Astrocyte of the spinal cord (primary cell): Measurements from ENCODE around the gene ASCC2.
"Not testable (repeated sequence)": the region's sequence is repeated elsewhere in the genome, so short reads cannot be mapped to it uniquely, and the experiment has no call there.

Experiments
- DNase-seq: peaks from one replicate; pipeline ENCODE4 v3.0.0; 2011; ENCODE audit warnings: low read depth, low spot score
- H3K4me3 ChIP-seq: 2 replicates; pipeline ENCODE4 v1.5.1; 2011; ENCODE audit warnings: low read depth, mild to moderate bottlenecking, low read length, moderate library complexity
- in situ Hi-C: cut with HindIII; loops from 2 replicates; pipeline ENCODE4 v1.10.0; 2017; ENCODE audit warnings: low sequenced_read_pairs
- TF ChIP-seq, protein P1 (sequence below): IDR thresholded peaks from 2 replicates; pipeline ENCODE4 v1.5.1; 2012; ENCODE audit warnings: low read depth, mild to moderate bottlenecking, low read length, inconsistent platforms

ASCC2 gene

DNA sequence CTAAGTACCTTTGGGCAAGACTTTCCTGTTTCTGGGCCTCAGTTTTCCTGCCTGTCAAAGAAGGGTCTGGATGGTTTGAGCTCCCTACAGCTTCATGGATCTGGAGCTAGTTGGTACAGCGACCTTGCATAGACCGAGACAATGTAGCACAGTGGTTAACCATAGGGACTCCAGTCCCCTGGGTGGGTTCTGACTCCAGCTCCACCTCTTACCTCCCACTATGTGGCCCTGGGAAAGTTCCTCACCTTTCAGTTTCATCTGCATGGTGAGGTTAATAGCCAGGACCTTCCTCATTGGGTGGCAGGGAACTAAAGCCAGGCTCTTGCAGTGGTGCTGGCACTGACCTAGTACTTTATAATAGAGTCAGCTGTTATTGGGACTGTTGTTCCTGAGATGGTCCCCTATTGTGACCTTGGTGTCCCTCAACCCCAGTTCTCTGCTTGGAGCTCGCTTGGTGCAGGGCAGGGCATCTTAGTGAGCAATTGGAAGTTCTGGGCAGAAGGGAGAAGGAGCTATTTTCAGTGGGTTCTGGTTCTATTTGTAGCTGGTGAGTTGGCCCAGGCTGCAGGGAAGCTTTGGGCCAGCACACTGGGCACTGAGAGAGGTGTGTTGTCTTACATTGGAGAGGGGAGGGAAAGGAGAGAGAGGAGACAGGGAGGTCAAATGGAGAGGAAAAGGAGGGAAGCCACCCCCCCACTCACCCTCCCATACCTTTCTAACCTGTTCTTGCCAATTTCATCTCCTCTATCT is 34.2 kb upstream of the ASCC2 start:
- DNase-seq: no peak
- in situ Hi-C loops: no loop called here
- TF ChIP-seq, protein P1, sequence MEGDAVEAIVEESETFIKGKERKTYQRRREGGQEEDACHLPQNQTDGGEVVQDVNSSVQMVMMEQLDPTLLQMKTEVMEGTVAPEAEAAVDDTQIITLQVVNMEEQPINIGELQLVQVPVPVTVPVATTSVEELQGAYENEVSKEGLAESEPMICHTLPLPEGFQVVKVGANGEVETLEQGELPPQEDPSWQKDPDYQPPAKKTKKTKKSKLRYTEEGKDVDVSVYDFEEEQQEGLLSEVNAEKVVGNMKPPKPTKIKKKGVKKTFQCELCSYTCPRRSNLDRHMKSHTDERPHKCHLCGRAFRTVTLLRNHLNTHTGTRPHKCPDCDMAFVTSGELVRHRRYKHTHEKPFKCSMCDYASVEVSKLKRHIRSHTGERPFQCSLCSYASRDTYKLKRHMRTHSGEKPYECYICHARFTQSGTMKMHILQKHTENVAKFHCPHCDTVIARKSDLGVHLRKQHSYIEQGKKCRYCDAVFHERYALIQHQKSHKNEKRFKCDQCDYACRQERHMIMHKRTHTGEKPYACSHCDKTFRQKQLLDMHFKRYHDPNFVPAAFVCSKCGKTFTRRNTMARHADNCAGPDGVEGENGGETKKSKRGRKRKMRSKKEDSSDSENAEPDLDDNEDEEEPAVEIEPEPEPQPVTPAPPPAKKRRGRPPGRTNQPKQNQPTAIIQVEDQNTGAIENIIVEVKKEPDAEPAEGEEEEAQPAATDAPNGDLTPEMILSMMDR: no peak
- H3K4me3 ChIP-seq: no peak overlapping the region

DNA sequence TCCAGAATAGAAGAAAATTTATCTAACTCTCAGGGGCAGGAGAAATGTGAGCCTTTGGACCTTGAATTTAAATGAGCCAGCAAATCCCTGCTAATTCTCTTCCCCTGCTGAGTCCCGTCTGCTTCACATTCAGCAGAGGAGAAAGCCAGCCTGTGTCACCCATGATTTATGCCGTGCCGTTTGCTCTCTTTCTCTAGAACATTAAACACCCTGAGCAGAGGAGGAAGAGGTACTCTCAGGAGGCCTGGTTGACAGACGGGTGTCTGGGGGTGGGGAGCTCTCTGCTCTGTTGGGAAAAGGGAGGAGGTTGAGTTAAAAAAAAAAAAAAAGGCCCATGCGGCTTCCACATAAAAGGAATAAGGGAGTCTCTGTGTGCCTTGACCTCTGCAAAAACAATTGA is 33.6 kb upstream of the ASCC2 start:
- H3K4me3 ChIP-seq: no peak overlapping the region
- TF ChIP-seq, protein P1: no peak
- in situ Hi-C loops: no loop called here
- DNase-seq: no peak

DNA sequence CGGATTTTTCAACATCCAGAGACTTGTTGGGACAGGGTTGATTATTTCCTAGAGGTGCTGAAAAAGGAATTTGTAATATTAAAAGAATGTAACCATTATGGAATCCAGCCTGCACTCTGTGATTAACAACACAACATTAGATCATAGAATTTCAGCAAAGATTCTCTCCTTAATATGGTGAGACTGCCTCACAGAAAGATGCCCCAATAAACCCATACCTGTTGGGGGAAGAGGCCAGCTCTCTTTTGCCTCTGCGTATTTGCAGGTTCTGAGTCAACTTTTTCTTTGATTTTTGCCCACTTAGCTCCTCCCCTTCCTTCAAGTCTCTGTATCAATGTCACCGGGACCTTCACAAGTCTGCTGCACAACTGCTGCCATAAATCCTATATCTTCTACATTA is 32.5 kb upstream of the ASCC2 start:
- in situ Hi-C loops: no loop called here
- TF ChIP-seq, protein P1: no peak
- no peak overlapping the region for H3K4me3 ChIP-seq
- no peak for DNase-seq

DNA sequence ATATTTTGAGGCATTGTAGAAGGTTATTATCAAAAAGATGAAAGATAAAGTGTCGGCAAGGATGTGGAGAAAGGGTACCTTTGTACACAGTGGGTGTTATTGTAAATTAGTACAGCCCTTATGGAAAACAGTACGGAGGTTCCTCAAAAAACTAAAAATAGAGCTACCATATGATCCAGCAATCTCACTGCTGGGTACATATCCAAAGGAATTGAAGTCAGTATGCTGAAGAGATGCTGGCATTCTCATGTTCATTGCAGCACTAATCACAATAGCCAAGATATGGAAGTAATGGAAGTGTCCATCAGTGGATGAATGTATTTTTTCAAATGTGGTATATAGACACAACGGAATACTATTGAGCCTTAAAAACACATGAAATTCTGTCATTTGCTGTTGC is 29.8 kb upstream of the ASCC2 start:
- in situ Hi-C loops: no loop called here

DNA sequence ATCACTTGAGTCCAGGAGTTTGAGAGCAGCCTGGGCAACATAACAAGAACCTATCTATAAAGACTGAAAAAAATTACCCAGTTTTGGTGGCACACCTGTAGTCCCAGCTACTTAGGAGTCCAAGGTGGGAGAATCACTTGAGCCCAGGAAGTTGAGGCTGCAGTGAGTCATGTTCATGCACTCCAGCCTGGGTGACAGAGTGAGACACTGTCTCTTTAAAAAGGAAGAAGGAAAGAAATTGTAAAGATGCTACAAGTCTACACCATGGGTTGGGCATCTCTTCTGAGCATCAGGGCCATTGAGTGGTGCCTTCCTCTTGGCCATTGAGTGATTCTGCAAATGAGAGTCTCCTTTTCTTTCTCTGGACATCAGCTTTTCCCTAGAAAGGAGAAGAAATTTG is 29.2 kb upstream of the ASCC2 start:
- no peak overlapping the region for H3K4me3 ChIP-seq
- in situ Hi-C loops: no loop called here
- DNase-seq: no peak
- TF ChIP-seq, protein P1: no peak

More for the DNA sequence above, 29.8 kb upstream of the ASCC2 start:
- no peak overlapping the region for H3K4me3 ChIP-seq
- TF ChIP-seq, protein P1: no peak
- no peak for DNase-seq

DNA sequence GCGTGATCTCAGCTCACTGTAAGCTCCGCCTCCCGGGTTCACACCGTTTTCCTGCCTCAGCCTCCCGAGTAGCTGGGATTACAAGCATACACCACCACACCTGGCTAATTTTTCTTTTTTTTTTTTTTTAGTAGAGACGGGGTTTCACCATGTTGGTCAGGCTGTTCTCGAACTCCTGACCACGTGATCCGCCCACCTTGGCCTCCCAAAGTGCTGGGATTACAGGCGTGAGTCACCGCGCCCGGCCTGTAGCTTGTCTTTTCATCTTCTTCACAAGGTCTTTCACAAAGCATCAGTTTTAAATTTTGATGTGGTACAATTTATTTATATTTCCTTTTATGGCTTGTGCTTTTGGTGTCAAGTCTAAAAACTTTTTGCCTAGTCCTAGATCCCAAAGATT is 27.5 kb upstream of the ASCC2 start:
- DNase-seq, H3K4me3 ChIP-seq, in situ Hi-C loops: not testable (repeated sequence)

DNA sequence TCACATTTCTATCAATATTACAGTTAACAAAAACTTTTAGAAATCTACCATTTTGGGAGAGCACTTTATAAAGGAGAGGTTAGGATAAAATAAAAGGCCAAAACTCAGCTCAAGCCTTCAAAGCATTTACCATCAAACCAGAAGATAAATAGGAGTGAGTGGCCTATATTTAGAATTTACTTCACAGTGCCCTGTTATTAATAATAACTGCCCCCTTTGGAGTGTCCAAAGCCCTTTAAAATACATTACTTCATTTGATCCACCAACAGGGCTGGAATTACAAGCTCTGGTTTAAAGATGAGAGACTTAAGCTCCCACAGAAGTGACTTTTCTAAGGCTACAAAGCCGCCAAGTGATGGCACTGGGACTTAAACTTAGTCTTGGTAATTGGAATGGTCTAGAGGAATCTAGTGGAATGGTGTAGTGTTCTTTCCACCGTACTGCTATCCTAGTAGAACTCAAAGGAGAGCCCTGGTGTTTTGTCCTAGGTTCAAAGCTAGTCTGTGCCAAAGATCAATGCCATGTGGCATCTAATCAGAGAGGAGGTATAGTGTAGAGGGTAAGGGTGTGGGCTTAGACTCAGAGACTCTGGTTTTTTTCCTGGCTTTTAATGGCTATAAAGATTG is 23.7 kb upstream of the ASCC2 start:
- H3K4me3 ChIP-seq: no peak overlapping the region
- DNase-seq: no peak
- in situ Hi-C loops: no loop called here
- TF ChIP-seq, protein P1: no peak
